HCT116 (cell line): Measurements from ENCODE around the gene SOBP. TPM values are rescaled to one million over a fixed set of nuclear protein-coding genes. Genes with fewer than 3 reads are reported as not detected.

Experiments
- ATAC-seq: fragments of 200-7000 bp; cut with Tn5 transposase; 2 replicates; pipeline ENCODE4 v1.9.1; 2020; ENCODE audit warnings: mild to moderate bottlenecking, moderate library complexity
- BruUV-seq: library from RNA; stranded (reverse); fragments of 400-500 nt; replicated peaks from 2 replicates; lab custom pipeline; 2021; lab: Mats Ljungman, UMichigan
- CTCF ChIA-PET: fragments of 300-600 bp; sonication (Branson Sonifier 250); formaldehyde crosslinking; loops from one replicate; lab custom pipeline; 2021; ENCODE audit warnings: antibody characterized with exemption; lab: Charles Lee
- POLR2A ChIA-PET: fragments of 300-600, 350-600 bp; sonication (Branson Sonifier 250); formaldehyde crosslinking; loops from one replicate; lab custom pipeline; 2021; ENCODE audit warnings: antibody characterized with exemption; lab: Charles Lee
- RAD21 ChIA-PET, 2 experiments: fragments of 300-600 bp; sonication (Branson Sonifier 250); formaldehyde crosslinking; loops; one replicate each; lab custom pipeline; 2023; ENCODE audit warnings: low total read pairs in 2 of 2; ENCODE audit not compliant: uncharacterized antibody in 2 of 2, unreplicated experiment in 2 of 2, low non-redundant PET in 1 of 2; lab: Charles Lee
- DNase-seq: peaks from one replicate; pipeline ENCODE4 v3.0.0-alpha.2; 2010; ENCODE audit warnings: low read depth, low spot score
- H2AFZ ChIP-seq: fragments of 200-600 bp; shearing (Covaris generic), sonication (generic); 2 replicates; pipeline ENCODE4 v1.6.1; 2017; ENCODE audit warnings: low read depth, mixed run types, mixed read lengths, antibody characterized with exemption, low read length; ENCODE audit not compliant: poor library complexity, severe bottlenecking
- H3K27ac ChIP-seq: 2 replicates; pipeline ENCODE4 v1.5.1; 2012; ENCODE audit warnings: low read depth, low read length
- H3K27me3 ChIP-seq: fragments of 200-600 bp; sonication (generic); 2 replicates; pipeline ENCODE4 v1.6.1; 2016; ENCODE audit warnings: mixed run types, low read length, mixed read lengths; ENCODE audit not compliant: insufficient read depth
- H3K36me3 ChIP-seq, 2 experiments: fragments of 200-500 bp in 1 of 2; fragments of 200-600 bp in 1 of 2; sonication (Bioruptor generic) in 1 of 2; sonication (generic) in 1 of 2; 2 replicates each; pipeline versions ENCODE4 v1.5.1 to v1.6.1; 2014 to 2016; ENCODE audit warnings: low read length in 2 of 2, inconsistent platforms in 1 of 2, mixed read lengths in 1 of 2, mixed run types in 1 of 2; ENCODE audit not compliant: insufficient read depth in 2 of 2, control insufficient read depth in 1 of 2
- H3K4me1 ChIP-seq, 2 experiments: fragments of 200-600 bp in 1 of 2; sonication (generic) in 1 of 2; 2 replicates each; pipeline versions ENCODE4 v1.5.1 to v1.6.1; 2012 to 2017; ENCODE audit warnings: low read length in 2 of 2, inconsistent platforms in 1 of 2, mild to moderate bottlenecking in 1 of 2, mixed read lengths in 1 of 2, mixed run types in 1 of 2, moderate library complexity in 1 of 2; ENCODE audit not compliant: insufficient read depth in 2 of 2, control insufficient read depth in 1 of 2
- H3K4me2 ChIP-seq: fragments of 200-600 bp; sonication (generic); 2 replicates; pipeline ENCODE4 v1.6.1; 2017; ENCODE audit warnings: mixed run types, low read length, mixed read lengths
- H3K4me3 ChIP-seq, 2 experiments: fragments of 200-600 bp in 1 of 2; sonication (generic) in 1 of 2; replicated peaks in 1 of 2; 2 replicates each; pipeline ENCODE4 v1.5.1; 2011 to 2016; ENCODE audit warnings: low read length in 2 of 2, control low read depth in 1 of 2, low read depth in 1 of 2, mild to moderate bottlenecking in 1 of 2, mixed read lengths in 1 of 2, mixed run types in 1 of 2
- H3K79me2 ChIP-seq: fragments of 200-600 bp; sonication (generic); 2 replicates; pipeline ENCODE4 v1.6.1; 2017; ENCODE audit warnings: mild to moderate bottlenecking, mixed run types, low read length, moderate library complexity, mixed read lengths; ENCODE audit not compliant: insufficient read depth
- H3K9ac ChIP-seq: fragments of 200-600 bp; sonication (generic); 2 replicates; pipeline ENCODE4 v1.6.1; 2016; ENCODE audit warnings: low read length, mixed read lengths
- H3K9me2 ChIP-seq: fragments of 200-600 bp; sonication (generic), shearing (Covaris generic); 2 replicates; pipeline ENCODE4 v1.6.1; 2017; ENCODE audit warnings: mixed run types, mild to moderate bottlenecking, moderate library complexity; ENCODE audit not compliant: insufficient read depth
- H3K9me3 ChIP-seq, 2 experiments: fragments of 200-500 bp in 1 of 2; fragments of 200-600 bp in 1 of 2; sonication (Bioruptor generic) in 1 of 2; sonication (generic) in 1 of 2; 2 replicates each; pipeline ENCODE4 v1.6.1; 2014 to 2017; ENCODE audit warnings: low read length in 2 of 2, mixed read lengths in 2 of 2, inconsistent platforms in 1 of 2, low read depth in 1 of 2, mild to moderate bottlenecking in 1 of 2, mixed run types in 1 of 2, moderate library complexity in 1 of 2; ENCODE audit not compliant: control insufficient read depth in 1 of 2, insufficient read depth in 1 of 2
- H4K20me1 ChIP-seq: fragments of 200-600 bp; sonication (generic), shearing (Covaris generic); 2 replicates; pipeline ENCODE4 v1.6.1; 2017; ENCODE audit warnings: mixed run types, mild to moderate bottlenecking, moderate library complexity; ENCODE audit not compliant: insufficient read depth
- CBX3 ChIP-seq: IDR thresholded peaks from 2 replicates; pipeline ENCODE4 v1.6.1; 2012; ENCODE audit warnings: low read depth
- EGR1 ChIP-seq: IDR thresholded peaks from 2 replicates; pipeline ENCODE4 v1.6.1; 2012; ENCODE audit warnings: low read depth
- ELF1 ChIP-seq: IDR thresholded peaks from 2 replicates; pipeline ENCODE4 v1.6.1; 2012; ENCODE audit warnings: low read depth, borderline replicate concordance
- EZH2 ChIP-seq: fragments of 200-600 bp; sonication (generic); IDR thresholded peaks from 2 replicates; pipeline ENCODE4 v1.6.1; 2017; ENCODE audit warnings: antibody characterized with exemption, mixed run types
- EZH2phosphoT487 ChIP-seq: fragments of 200-600 bp; IDR thresholded peaks from 2 replicates; pipeline ENCODE4 v1.6.1; 2018; ENCODE audit warnings: antibody characterized with exemption, borderline replicate concordance
- FOSL1 ChIP-seq: IDR thresholded peaks from 2 replicates; pipeline ENCODE4 v1.6.1; 2012; ENCODE audit warnings: low read depth
- JUND ChIP-seq: IDR thresholded peaks from 2 replicates; pipeline ENCODE4 v1.6.1; 2012
- POLR2AphosphoS5 ChIP-seq: IDR thresholded peaks from 2 replicates; pipeline ENCODE4 v1.6.1; 2011; ENCODE audit warnings: mild to moderate bottlenecking, low read depth, low read length, moderate library complexity
- SIN3A ChIP-seq: IDR thresholded peaks from 2 replicates; pipeline ENCODE4 v1.6.1; 2012; ENCODE audit warnings: low read depth
- SP1 ChIP-seq: IDR thresholded peaks from 2 replicates; pipeline ENCODE4 v1.6.1; 2012; ENCODE audit warnings: low read depth
- SRF ChIP-seq: IDR thresholded peaks from 2 replicates; pipeline ENCODE4 v1.6.1; 2012; ENCODE audit warnings: low read depth
- ZBTB33 ChIP-seq: IDR thresholded peaks from 2 replicates; pipeline ENCODE4 v1.6.1; 2011; ENCODE audit warnings: mild to moderate bottlenecking, low read length, moderate library complexity; ENCODE audit not compliant: insufficient replicate concordance; ENCODE audit errors: extremely low read depth
- ZFX ChIP-seq: fragments of 450-650 bp; IDR thresholded peaks from 2 replicates; pipeline ENCODE4 v1.6.1; 2017
- intact Hi-C: fragments of 100-400 bp; cut with micrococcal nuclease; formaldehyde crosslinking; loops from 2 replicates; pipeline ENCODE4 v1.10.0; 2022
- total RNA-seq: library from RNA; stranded (reverse); gene quantifications from one replicate; pipeline ENCODE4 v1.2.1, GENCODE V29; 2021; ENCODE audit not compliant: unreplicated experiment

The SOBP gene
- total RNA-seq, 1 experiment from 2014 or later, result 2.6 TPM

GRCh38 chr6:107534571-107535141, 44.7 kb downstream of the SOBP start:
- H3K36me3 ChIP-seq, result no peaks in the 10 kb centered on the region
- ChIA-PET CTCF (no interaction called here), POLR2A (no interaction called here), RAD21 (no interaction called here)
- H4K20me1 ChIP-seq, result no peaks in the 10 kb centered on the region
- H3K4me2 ChIP-seq, result no peak overlapping the region
- no peaks in the 10 kb centered on the region for H3K9me3 ChIP-seq
- BruUV-seq, result no TSS peak
- H3K27ac ChIP-seq, result no peak overlapping the region
- no peak overlapping the region for H3K9ac ChIP-seq
- H3K27me3 ChIP-seq, result no peaks in the 10 kb centered on the region
- TF ChIP-seq ELF1, result no peak
- TF ChIP-seq POLR2AphosphoS5, result no peak
- no peak for TF ChIP-seq EZH2phosphoT487
- no peak for TF ChIP-seq EZH2
- TF ChIP-seq CBX3, result no peak
- TF ChIP-seq JUND, result no peak
- TF ChIP-seq EGR1, result no peak
- TF ChIP-seq ZBTB33, result no peak
- TF ChIP-seq FOSL1, result no peak
- TF ChIP-seq SP1, result no peak
- TF ChIP-seq SIN3A, result no peak
- no peak for TF ChIP-seq SRF
- no peak for TF ChIP-seq ZFX
- H2AFZ ChIP-seq, result no peak overlapping the region
- DNase-seq (no peak), ATAC-seq (no peak)
- H3K4me3 ChIP-seq, result no peak overlapping the region
- no peaks in the 10 kb centered on the region for H3K79me2 ChIP-seq
- H3K9me2 ChIP-seq, result 0 out of 2 replicates have a peak, but pooled peaks cover 2% of the 10 kb centered on the region
- H3K4me1 ChIP-seq, result no peaks in the 10 kb centered on the region
- intact Hi-C loops, result no loop called here
